ENCODE measurements around the gene NPAS3. TPM values are rescaled to one million over a fixed set of nuclear protein-coding genes. Genes with fewer than 3 reads are reported as not detected.

NPAS3 gene
- total RNA-seq, 1 donor = 0.86 TPM

DNA sequence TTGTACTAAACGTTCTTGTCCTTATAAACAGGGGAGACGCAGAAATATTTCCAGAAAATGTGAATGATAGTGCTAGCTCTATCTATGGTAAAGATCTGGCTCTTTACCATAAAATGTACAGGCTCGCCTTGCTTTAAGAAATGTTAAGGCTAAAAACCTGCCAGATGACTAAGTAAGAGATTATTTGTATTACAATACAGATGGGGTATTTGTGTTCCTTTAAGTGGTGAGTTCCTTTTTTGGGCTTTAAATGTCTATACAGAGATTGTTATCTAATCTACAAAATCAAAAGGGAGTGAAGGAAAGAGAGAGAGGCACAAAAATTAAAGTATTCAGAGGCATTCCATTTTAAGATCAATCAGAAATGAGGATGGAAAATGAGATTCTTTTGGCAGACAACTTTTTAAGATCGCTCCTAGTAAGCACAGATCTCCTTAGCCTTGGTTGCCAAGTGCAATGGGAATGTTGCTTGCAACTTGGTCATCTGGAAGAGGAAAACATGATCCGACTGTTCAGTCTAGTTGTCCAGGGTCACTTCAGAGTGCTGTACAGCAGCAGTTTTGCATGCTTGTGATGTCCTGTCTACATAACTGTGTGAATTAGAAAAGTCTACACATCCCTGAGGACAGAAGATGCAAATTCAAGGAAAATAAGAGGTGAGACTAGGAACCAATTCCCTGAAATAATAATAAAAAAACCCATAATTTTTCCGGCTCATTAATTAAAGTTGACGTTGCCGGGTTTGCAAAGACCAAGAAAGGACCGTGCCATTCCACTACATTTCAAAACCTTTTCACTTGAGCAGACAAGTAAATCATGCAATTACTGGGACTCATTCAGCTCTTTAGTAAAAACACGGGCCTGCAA, 631.4 kb downstream of the NPAS3 start:
- DNase-seq (ENCODE audit: low read depth) = peak; percentile 25
- TF ChIP-seq, protein P1, sequence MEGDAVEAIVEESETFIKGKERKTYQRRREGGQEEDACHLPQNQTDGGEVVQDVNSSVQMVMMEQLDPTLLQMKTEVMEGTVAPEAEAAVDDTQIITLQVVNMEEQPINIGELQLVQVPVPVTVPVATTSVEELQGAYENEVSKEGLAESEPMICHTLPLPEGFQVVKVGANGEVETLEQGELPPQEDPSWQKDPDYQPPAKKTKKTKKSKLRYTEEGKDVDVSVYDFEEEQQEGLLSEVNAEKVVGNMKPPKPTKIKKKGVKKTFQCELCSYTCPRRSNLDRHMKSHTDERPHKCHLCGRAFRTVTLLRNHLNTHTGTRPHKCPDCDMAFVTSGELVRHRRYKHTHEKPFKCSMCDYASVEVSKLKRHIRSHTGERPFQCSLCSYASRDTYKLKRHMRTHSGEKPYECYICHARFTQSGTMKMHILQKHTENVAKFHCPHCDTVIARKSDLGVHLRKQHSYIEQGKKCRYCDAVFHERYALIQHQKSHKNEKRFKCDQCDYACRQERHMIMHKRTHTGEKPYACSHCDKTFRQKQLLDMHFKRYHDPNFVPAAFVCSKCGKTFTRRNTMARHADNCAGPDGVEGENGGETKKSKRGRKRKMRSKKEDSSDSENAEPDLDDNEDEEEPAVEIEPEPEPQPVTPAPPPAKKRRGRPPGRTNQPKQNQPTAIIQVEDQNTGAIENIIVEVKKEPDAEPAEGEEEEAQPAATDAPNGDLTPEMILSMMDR (IDR thresholded peaks at IDR 0.05; ENCODE audit: insufficient read depth, low read depth, low read length) = no peak
- H3K4me3 ChIP-seq (ENCODE audit: low read depth, low read length) = no peak overlapping the region

DNA sequence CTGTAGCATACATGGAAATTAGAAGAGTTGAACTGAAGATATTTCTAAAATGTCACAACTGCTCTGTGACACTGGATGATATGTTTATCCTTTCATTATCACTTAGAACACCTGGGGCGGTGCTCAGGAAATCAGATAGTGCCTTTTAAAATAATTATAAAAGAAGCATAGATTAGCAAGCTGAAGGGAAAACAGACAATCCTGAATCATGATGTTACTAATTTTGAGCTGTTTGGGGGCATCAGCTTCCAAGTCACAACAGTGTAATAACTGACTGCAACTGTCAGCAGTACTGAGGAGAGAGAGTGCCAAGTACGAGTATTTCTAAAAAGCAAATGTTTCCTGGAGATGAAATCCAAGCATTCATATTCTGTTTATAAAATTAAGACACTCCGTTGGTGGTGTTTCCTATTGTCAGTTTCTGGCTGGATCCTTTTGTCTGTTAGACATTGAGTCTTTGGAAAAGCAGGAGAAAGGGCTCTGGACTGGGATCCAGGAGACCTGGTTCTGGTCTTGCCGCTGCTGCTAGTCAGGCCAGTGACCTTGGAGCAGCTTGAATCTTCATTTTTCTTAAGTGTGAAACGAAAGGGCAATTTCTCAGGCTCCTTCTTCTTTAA, 632.1 kb downstream of the NPAS3 start:
- TF ChIP-seq, protein P1 (IDR thresholded peaks at IDR 0.05; ENCODE audit: insufficient read depth, low read depth, low read length) = no peak
- DNase-seq (ENCODE audit: low read depth) = no peak
- no peak overlapping the region for H3K4me3 ChIP-seq (ENCODE audit: low read depth, low read length)

GRCh38 chr14:33573301-33573880, 634.7 kb downstream of the NPAS3 start:
- TF ChIP-seq, protein P1 (IDR thresholded peaks at IDR 0.05; ENCODE audit: insufficient read depth, low read depth, low read length) = no peak
- DNase-seq (ENCODE audit: low read depth) = no peak
- no peak overlapping the region for H3K4me3 ChIP-seq (ENCODE audit: low read depth, low read length)

DNA sequence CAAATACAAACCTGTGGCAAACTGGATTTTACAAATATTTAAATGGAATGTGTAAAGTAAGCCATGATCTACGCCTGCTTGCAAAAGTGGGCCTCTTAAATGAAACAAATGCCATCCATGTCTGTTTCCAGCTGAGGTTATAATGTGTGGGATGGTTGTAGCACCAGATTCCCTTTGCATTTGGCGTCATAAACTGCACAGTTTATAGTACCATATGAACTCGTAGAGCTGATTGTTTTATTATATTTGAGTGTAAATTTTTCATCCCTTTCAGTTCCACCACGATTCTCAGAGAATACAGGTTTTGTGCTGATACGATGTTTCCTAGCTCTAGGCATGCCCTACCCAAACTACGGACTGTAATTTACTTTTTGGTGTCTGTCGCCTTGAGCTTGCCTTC, 637.3 kb downstream of the NPAS3 start:
- TF ChIP-seq, protein P1 (IDR thresholded peaks at IDR 0.05; ENCODE audit: insufficient read depth, low read depth, low read length) = no peak
- DNase-seq (ENCODE audit: low read depth) = peak; percentile 66
- H3K4me3 ChIP-seq (ENCODE audit: low read depth, low read length) = no peak overlapping the region

- TF ChIP-seq, protein P1 (IDR thresholded peaks at IDR 0.05; ENCODE audit: insufficient read depth, low read depth, low read length) = no peak
- DNase-seq (ENCODE audit: low read depth) = no peak
- H3K4me3 ChIP-seq (ENCODE audit: low read depth, low read length) = no peak overlapping the region
These were observed 640.0 kb downstream of the NPAS3 start for GRCh38 chr14:33578461-33579216.

GRCh38 chr14:33580231-33580749, 641.6 kb downstream of the NPAS3 start:
- H3K4me3 ChIP-seq (ENCODE audit: low read depth, low read length) = no peak overlapping the region
- DNase-seq (ENCODE audit: low read depth) = no peak
- TF ChIP-seq, protein P1 (IDR thresholded peaks at IDR 0.05; ENCODE audit: insufficient read depth, low read depth, low read length) = no peak

All from fibroblast of villous mesenchyme (primary cell).